ENCODE measurements around the gene NMT1.

GRCh38 chr17:45018514-45018847 lies 42.6 kb upstream of the NMT1 start:
- no peak for TF ChIP-seq CTCF (IDR thresholded peaks at IDR 0.05; ENCODE audit: borderline replicate concordance, extremely low read depth, low read length, poor library complexity, severe bottlenecking)
- no peak for TF ChIP-seq EZH2 (IDR thresholded peaks at IDR 0.05; ENCODE audit: borderline replicate concordance, low read depth, low read length, severe bottlenecking)
